ENCODE results near the gene COL4A1.

COL4A1 gene

DNA sequence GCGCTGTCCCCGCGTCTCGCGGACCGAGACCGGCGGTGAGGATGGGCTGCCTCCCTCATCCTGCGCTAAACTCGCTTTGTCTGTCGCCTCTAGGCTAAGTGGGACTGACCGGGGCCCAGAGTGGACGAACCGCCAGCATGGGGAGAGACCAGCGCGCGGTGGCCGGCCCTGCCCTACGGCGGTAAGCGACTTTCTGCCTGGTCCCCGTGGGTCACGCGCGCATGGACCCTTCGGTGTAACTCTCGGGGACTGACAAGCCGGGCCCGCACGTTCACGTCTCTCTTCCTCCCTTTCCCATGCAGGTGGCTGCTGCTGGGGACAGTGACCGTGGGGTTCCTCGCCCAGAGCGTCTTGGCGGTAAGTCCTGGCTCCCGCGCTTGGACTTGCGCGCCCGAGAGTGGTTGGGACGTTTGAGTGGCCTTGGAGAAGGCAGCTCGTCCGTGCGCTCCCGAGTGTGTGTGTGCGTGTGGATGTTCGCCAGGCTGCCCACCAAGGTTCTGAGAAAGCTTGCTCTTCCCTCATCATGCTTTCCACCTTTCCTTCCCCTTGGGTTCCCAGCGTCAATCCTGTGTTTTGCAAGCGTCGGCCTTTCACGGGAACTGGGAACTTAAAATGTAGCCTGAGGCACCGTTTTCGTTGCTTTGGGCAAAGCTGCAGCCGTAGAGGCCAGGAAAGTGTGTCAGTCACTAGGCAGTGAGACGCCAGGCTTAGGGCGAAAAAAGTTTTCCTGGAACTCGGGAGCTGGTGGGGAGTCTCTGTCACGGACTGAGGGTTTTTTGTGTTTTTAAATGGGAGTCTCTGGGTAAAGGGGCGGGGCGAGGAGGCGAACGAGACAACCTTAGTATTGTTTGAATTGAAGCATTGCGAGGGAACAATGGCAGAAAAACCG lies 1.1 kb upstream of the COL4A1 start:
- peak; percentile 45 for DNase-seq

DNA sequence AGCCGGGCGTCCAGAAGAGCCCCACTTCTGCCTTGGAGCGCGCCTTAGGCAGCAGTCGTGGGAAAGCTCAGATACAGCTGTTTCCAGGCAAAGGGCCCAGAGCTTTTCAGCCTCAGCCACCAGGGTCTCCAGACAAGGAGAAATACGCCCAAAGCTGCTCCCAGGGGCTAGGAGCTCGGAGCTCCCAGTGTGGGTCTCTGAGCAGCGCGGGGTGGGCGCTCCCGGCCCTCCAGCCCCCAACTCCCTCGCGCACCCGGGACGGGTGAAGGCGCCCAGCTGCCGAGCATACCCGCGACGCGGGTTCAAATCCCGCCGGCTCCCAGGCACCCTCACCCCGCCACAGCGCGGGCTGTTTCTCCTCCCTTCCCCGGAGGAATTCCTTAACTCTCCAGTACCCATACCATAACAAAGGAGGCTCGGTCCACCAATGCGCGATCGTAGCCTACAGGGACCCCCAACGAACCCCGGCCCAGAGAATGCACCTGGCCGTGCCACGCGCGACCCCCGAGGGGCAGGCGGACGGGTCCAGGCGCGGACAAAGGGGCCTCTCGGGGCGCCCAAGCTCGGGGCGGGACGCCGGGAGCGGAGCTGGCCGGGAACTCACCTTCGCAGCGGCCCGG lies 507 bp downstream of the COL4A1 start:
- peak; percentile 11 for DNase-seq

DNA sequence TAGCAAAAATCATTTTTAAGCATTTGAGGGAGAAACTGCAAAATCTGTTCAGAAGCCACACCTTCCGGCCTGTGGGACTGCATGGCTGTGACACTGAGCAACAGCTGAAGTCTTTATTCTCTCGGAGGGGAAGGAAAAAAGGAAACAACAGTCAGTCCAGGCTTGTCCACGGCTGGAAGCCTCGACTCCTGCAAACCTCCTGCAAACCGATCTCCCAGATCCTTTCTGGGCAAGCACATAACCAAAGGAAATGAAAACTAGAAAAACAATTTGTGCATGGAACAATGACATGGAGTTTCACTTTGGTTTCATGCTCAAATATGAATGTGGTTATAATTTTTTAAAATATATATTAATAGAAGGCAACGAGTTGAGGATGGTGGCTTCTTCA lies 1.0 kb downstream of the COL4A1 start:
- peak; percentile 2 for DNase-seq

DNA sequence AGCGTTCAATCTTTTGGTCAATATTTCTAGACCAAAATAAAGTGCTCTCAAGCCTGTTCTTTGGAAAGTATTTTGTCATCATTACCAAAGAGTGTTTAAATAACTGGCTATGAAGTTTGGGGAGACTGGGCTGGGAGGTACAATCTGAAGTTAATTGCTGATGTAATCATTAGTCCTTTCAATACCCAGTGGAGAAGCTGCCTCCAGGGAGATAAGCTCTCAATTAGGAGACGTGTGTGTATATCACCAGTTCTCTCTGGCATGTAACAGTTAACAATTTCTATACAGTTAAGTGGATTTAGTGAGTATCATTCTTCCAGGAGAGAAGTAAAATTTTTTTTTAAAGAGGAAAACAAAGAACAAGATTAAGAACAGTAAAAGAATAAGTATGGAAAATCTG lies 1.4 kb downstream of the COL4A1 start:
- DNase-seq: no peak

DNA sequence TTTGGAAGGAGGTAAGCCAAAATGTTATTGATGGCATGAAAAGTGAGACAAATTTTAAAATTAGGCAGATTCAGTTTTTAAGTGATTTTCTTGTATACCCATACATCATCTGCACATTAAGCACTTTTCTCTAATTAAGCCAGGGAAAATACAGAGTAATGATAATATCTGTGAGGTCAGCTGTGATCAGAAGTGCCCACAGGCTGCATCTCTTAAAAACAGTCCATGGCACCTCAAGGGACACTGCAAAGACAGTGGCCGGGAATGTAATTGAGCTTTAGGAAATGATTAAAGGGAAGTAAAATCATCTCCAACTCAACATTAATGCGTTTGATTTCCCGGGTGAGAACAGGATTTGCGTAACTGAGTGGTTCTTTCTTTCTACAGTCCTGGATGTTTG lies 2.0 kb downstream of the COL4A1 start:
- no peak for DNase-seq

DNA sequence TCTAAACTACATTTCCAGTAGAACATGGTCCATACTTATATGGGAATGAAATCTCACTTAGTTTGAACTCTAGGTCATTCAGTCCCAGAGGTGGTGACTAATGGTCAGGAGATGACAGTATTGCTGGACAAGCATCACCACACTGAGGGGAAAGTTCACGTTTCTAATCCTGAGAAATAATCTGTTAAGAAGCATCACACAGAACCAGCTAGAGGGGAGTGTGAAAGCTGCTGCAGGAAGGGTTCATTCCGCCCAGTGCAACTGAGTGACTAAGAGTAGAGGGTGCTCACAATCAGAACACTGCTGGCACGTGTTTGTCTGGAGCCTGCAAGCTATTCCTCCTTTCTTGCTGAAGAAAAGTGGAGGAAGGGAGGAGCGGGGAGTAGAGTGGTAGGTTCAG lies 2.7 kb downstream of the COL4A1 start:
- no peak for DNase-seq

DNA sequence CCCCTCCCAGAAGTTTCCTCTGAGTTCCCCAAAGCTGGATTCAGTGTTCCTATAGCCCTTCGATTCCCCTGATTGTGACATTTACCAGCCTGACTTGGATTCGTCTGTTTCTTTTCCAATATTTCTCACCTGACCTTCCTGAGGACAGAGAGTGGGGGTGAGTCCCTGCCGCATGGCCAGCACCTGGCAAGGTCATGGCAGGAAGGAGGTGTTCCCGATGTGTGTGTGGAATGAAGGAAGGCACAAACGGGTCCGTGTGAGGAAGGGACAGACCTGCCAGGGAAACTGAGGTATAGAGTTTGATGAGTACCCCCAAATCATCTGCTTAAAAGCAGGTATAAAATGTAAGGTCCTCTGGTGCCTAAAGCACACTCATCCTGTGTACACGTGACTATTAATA lies 3.3 kb downstream of the COL4A1 start:
- no peak for DNase-seq

DNA sequence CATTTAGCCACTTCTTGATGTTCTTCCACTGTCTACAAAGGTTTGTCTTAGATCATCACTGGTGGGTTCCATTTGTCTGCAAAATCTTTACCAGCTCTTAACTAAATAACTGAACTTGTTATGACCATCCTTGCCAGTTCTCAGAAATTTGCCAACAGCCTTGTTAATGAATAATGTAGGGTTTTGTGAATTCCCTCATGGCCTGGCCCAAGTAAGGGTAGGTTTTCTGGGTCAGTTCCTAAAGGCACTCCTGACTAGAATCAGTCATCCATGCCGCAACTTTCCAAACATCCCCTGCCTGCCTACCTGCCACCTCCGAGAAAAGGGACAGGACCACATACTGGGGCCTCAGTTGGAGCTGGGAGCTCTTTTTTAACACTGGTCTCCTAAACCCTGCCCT lies 4.0 kb downstream of the COL4A1 start:
- no peak for DNase-seq

DNA sequence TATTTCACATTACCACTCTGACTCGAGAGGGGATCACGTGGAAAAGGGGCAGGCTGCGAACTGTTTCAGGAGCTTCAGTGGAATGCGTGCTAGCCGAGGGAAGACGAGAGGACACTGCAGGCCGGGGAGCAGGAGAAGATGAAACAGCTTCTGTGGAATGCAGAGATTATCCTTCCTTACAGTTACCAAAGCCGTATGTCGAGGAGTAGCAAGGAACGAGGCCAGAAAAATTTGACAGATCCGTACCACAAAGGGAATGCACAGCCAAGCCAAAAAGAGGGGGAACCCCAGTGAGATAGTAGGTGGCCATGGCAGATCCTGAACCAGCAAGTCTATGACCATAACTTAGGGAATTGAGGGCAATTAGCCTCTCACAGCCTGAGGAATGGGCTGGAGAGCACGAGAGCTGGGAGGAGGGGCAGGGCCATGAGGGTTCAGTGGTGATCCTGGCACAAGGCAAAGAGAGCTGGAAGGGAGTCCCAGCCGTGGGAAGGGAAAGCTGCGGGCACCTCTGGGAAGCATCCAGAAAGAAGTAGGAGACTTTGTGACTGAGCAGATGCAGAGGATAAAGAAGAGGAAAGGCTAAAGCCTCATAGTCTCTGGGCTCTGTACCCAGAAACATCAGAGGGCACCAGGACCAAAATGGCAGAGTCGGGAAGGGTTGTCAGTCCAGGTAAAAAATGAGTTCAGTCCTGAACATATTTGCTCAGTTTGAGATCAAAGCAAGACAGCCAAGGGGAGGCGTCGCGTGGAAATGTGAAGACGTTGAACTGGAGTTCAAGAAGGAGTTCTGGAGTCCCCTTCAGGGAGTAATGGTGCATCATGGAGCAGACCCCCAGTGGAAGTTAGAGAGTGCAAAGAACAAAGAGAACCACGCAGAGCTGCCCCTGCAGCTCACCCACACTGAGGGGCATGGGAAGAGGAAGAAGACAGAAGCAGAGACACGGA lies 5.1 kb downstream of the COL4A1 start:
- no peak for DNase-seq

DNA sequence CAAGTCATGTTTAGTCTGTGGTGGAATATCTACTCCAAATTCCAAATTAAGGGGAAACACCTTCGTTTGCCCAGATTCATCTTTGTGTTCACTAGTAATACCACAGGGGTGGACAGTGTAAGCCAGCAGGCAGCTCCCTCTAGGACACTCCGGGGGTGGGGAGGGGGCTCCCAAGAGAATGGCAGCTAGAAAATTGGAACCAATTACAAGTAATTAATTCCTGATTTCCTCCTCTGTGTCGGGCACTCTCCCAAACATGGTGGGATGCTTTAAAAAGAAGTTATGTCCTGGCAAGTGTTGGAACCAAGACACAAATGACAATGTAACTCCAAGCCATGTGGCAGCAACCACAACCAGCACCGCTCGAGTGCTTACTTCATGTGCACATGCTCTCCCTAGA lies 5.9 kb downstream of the COL4A1 start:
- no peak for DNase-seq

DNA sequence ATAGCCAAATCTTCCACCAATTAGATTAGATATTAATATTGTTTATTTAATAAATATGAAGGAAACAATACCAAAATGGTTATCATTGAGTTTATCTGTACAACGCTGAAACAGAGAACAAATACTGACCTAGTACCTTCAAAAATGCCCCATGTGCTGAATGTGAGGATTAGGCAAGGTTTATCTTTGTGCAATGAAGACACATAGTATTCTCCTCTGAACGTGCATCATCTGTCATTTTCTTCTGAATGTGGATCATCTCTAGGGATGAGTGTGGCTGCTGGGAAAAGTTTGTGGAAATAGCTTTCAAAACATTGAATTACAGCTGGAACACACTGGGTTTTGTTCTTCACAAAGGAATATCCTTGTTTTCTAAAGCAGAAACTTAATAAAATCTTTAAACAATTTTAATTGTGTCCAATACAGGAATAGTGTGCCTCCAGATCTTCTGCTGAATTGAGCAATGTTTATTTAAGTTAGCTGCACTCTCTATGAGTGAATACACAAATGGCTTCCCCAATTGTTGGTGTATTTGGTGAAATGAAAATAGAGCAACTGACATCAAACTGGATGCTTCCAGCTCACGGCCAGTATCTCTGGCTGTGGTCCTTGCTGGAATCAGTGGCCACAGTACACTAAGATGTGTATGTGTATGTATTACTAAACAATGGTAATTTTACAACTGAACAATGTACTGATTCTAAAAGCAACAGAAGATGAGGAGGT lies 6.7 kb downstream of the COL4A1 start:
- DNase-seq: no peak

DNA sequence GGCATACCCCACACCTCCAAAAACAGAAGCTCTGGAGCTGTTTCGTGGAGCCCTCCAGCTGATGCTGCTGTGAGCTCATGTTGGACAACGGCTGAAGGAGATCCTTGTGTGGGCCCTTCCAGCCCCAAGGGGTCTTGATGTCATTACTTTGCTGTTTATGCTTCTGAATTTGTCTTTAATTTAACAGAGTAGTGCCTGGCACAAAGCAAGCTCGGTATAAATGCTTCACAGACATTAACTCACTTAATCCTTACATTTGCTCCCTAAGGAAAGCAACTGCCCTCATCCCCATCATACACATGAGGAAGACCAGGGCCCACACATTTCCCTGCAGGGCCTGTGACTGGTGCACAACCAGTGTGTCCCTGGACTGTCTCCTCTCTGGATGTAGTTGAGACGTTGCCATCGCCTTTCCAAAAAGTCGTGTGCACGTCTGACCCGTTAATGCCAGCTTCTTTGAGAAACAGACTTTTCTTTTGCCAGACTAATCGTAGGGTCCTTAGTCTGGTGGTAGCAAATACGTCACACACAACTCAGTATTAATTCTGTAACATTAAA lies 7.6 kb downstream of the COL4A1 start:
- DNase-seq: no peak

DNA sequence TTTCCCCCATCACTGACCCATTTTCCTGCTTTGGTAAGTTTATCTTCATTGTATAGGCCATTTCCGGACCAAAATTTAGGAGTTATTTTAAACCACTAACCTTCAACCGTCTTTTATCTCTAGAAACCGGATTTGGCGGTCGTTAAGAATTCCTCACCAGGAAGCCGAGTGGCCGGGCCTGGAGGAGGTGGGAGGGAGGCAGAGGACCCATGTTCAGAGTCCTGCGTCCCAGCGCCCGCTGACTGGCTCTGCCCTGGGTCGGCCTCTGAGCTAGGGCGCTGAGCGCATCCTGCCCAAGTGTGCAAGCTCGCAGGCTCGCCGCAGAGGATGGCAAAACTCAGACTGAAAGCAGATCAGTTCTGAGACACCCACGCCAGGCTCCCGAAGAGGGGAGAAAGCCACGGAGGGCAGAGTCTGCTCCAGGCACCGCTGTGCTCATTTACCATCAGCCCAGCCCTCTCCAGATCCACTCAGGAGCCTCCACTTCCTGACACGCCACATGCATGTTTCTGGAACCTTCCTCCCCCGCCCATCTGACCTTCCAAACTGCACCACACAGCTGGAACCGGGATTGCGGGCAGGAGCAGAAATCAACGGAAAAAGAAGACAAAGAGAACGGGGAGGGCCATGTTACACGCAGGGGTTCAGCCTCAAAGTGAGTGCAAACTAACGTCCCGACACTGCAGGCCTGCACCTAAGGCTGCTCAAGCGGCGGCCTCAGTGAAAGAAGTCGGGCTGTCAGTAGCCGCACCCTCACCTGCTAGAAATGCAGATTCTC lies 8.3 kb downstream of the COL4A1 start:
- DNase-seq: no peak

DNA sequence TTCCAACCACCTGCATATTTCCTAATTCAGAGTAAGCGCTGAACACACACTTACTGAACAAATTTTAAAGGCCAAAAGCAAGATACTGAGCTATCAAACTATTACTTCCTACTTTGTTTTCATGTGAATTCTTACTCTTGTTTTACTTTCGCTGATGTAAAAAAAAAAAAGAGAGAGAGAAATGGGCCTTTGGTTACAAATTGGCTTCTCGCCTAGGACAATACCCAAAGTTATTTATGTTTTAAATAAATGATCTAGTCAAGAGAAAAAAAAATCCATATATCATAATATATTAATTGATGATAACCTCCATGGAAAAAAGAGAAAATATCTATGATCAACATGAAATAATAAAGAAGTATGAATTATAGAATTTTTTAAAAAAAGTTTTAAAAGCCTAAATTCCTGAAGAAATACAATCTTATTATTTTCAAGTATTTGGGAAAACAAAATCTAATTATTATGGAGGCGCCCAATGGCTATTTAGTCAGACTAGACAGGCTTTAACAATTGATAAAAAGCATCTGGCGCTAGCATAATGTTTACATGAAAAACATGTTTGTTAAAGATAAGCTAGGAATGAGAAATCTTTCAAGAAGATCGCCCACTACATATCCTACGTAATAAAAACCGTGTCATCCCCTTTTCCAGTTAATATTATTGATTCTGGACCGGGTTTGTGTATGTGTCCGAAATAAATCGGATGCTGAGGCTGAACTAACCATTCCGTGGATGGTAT lies 9.0 kb downstream of the COL4A1 start:
- no peak for DNase-seq

DNA sequence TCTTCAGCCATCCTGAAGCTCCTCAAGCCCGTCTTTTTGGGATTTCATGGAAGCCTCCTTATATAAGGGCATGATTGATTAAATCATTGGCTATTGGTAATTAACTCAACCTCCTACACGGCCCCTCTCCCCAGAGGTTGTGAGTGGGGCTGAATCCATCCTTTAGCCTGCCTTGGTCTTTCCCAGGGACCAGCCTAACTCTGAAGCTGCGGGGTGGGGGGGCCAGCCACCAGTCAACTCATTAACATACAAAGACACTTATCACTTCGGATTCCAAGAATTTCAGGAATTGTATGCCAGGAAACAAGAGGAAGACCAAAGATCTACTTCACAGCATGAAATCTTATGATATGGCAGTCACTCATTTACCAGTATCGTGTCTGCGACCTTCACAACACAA lies 9.9 kb downstream of the COL4A1 start:
- DNase-seq: no peak

DNA sequence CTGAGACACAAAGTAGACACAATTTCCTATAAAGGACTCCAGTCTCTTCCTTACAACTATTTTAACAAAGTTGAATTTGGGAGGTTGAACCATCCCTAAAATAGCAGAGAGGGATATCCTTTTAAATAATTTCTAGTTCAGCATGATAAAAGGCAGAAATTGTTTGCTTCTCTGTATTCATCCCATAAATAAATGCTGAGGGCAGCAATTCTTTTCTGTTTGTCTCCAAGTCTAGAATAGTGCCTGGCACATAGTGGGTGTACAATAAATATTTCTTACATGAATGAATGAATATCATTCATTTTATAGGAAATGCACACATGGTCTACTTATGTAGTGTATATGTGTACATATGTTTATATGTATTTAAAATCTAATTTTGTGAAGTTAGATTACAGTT lies 12.3 kb downstream of the COL4A1 start:
- DNase-seq: no peak

DNA sequence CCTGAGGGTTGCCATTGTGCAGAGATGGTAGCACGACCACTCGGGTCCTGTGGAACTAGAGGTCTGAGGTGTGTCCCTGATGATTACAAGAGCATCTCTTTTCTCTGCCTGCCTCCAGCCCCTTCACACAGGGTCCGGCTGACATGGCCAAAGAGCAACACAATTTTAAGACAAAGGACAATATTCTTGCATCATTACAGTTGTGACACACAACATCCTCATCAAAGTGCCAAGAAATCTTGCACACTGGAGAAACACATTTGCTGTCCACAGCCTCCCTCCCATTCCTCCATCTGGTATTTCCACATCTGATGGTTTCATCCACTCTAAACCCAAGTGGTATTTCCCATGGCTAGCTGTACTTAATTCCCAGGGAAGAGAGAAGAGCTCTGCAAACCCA lies 12.8 kb downstream of the COL4A1 start:
- no peak for DNase-seq

DNA sequence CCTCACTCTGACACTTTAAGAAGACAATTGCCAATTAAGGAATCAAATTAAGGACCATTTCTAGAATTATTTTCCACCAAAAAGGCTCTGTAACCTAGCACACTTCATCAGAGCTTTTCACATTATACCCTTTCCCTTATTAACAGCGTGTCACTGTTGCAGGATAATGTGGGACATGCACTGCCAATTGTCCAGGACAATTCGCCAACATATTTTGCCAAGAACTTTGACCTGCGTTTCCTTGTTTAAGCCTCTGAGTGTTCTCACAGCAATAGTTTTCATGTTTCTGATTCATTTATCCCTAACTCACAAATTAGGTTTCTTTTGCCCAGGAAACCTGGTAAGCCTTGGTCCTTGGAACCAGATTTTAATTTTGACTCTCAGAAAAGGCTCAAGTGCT lies 13.3 kb downstream of the COL4A1 start:
- DNase-seq: no peak

DNA sequence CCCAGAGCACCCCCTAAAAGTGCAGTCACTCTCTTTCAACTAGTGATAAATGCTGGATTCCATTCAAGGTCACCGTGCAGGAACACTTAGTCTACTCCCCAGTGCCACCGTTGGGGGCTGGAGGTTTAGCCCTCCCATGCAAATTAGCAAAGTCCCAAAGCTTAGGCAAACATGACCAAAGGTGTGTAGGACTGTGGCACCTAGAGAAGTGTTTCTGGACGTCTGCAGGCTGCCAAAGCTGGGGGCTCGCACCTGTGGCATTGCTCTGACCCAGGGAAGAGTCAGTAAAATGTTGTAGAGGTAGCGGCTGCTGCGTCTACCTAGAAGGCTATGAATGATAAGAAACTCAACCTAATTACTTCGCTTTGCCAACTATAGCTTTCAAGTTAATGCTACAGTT lies 13.9 kb downstream of the COL4A1 start:
- no peak for DNase-seq

DNA sequence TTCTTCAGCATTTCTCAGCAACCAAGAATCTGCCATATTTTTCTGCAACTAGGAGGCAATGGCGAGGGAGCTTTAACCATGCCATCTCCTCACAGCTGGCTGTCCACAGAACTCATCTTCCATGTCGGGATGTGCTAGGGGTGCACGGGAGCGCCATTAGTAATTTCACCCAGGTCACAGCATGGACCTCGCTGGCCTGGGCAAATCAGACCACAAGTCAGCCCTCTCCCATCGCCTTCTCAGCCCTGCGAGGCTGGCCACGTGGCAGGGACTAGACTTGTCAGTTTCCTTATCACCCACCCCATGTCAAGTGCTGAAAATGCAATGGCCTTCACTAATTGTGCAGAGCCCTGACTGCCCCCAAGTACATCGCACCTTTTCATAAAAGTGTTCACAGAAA lies 15.7 kb downstream of the COL4A1 start:
- DNase-seq: no peak

DNA sequence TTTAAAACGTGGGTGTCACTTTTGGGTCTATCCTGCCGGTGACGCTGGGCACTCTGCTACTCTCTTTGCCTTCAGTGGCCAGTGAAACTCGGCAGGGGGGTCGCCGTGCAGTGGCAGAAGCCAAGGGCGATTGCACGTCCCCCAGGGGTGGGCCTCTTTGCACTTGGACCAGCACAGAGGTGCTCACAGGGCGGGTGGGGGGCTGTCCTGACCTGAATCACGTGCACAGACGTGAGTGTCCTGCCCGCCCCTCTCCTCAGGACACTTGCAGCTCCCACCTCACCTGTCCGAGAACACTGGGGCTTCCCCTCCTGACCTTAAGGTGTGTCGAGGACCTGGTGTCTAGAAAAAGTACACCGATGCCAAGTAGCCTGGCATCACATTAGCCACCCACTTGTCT lies 16.1 kb downstream of the COL4A1 start:
- DNase-seq: no peak
